ENCODE measurements around the gene PPA2.

GRCh38 chr4:105473324-105474098, at the start of gene PPA2:
- TF ChIP-seq EP300 (IDR thresholded peaks at IDR 0.05; ENCODE audit: low read depth) (no peak), CTCF (IDR thresholded peaks at IDR 0.05) (no peak)

Measured in transverse colon (tissue), 3 donors.